ENCODE results near the gene SAMD4A.

Gene SAMD4A

DNA sequence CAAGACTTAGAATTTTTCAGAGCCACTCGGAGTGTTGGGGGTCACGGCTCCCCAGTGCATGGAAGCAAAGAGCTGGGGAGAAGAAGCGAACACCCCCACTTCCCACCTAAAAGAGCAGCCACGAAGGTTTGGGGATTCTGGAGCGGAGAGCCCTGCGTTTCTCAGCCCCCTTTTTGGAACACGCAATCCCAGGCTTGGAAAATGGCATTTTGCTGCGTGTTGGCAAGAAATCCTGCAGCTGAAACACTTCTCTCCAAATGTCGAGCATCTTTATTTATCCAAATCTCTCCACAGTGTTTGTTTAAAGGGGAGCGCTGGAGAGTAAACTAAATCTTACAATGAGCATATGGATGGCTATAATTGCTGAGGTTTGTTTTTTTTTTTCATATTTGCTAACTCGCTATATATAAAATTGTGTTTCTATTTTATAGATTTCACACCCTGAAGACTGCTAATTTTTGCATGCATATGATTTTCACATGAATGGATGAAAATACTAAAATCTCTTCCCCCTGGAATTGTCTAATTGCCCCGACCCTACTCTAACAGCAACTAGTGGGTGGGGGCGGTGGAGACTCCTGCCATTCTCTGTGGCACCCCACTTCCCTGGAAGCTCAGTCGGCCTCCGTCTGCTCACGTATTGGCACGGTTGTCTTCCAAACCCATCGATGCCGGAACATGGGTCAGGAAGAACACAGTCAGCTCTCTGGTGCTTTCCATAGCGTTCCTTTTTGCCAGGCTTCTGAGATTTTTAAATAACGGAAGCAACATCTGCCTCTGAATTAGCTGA lies 215.2 kb downstream of the SAMD4A start:
- no peak for DNase-seq (ENCODE audit: low spot score)
- Histone ChIP-seq H3K9me3 (ENCODE audit: severe bottlenecking) (no peaks in the 10 kb centered on the region), H3K4me3 (ENCODE audit: severe bottlenecking) (no peak overlapping the region), H3K27me3 (ENCODE audit: insufficient read depth, poor library complexity, severe bottlenecking) (no peaks in the 10 kb centered on the region), H3K27ac (ENCODE audit: poor library complexity, severe bottlenecking) (no peak overlapping the region), H3K4me1 (ENCODE audit: insufficient read depth, poor library complexity, severe bottlenecking) (no peaks in the 10 kb centered on the region), H3K36me3 (ENCODE audit: low read depth) (peaks cover 79% of the 10 kb centered on the region)
- TF ChIP-seq, protein P1, sequence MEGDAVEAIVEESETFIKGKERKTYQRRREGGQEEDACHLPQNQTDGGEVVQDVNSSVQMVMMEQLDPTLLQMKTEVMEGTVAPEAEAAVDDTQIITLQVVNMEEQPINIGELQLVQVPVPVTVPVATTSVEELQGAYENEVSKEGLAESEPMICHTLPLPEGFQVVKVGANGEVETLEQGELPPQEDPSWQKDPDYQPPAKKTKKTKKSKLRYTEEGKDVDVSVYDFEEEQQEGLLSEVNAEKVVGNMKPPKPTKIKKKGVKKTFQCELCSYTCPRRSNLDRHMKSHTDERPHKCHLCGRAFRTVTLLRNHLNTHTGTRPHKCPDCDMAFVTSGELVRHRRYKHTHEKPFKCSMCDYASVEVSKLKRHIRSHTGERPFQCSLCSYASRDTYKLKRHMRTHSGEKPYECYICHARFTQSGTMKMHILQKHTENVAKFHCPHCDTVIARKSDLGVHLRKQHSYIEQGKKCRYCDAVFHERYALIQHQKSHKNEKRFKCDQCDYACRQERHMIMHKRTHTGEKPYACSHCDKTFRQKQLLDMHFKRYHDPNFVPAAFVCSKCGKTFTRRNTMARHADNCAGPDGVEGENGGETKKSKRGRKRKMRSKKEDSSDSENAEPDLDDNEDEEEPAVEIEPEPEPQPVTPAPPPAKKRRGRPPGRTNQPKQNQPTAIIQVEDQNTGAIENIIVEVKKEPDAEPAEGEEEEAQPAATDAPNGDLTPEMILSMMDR (IDR thresholded peaks at IDR 0.05; ENCODE audit: poor library complexity, severe bottlenecking) = no peak
- no peak for ATAC-seq (ENCODE audit: low read depth)

DNA sequence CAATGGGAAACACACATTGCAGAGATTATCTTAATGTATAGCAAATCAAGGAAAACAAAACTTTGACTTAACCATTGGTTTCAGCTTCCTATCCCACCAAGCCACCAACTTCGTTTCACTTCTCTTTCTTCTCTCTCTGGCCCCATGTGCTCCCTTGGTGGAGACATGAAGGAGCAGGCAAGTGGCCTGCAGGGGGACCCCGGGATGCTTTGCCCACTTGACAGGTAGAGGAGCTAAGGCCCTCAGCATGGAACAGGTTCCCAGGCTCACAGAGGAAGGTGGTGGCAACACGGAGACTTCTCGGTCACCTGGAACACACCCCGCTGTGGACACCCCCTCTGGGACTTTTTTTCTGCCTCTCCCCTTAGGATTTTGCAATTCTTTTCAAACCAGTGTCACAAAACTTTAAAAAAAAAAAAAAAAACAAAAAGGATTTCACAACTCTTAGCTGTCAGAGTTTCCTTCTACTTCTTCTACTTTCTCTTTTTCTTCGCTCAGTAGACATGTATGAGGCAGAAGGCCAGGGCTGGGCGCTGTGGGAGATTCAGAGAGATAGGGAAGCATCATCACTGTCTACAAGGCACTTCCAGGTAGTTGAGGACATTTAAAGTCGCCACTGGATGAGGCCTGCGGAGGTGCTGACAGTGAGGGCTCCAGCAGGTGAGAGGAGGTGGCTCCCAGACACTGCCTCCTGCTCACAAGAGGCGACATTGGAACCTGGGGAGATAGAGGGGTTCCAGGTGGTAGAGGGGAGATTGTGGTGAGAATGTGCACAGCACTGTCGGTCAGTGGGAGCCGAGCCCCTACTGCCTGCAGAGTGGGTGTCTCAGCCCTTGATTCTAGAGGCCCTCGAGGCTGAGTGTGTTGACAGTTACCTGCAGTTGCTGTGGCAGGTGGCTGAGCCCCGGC lies 216.1 kb downstream of the SAMD4A start:
- ATAC-seq (ENCODE audit: low read depth) = no peak
- H3K27ac ChIP-seq (ENCODE audit: poor library complexity, severe bottlenecking) = no peak overlapping the region
- TF ChIP-seq, protein P1 (IDR thresholded peaks at IDR 0.05; ENCODE audit: poor library complexity, severe bottlenecking) = no peak
- peaks cover 78% of the 10 kb centered on the region for H3K36me3 ChIP-seq (ENCODE audit: low read depth)
- no peak for DNase-seq (ENCODE audit: low spot score)
- H3K4me1 ChIP-seq (ENCODE audit: insufficient read depth, poor library complexity, severe bottlenecking) = no peaks in the 10 kb centered on the region
- no peaks in the 10 kb centered on the region for H3K27me3 ChIP-seq (ENCODE audit: insufficient read depth, poor library complexity, severe bottlenecking)
- H3K9me3 ChIP-seq (ENCODE audit: severe bottlenecking) = no peaks in the 10 kb centered on the region
- no peak overlapping the region for H3K4me3 ChIP-seq (ENCODE audit: severe bottlenecking)

DNA sequence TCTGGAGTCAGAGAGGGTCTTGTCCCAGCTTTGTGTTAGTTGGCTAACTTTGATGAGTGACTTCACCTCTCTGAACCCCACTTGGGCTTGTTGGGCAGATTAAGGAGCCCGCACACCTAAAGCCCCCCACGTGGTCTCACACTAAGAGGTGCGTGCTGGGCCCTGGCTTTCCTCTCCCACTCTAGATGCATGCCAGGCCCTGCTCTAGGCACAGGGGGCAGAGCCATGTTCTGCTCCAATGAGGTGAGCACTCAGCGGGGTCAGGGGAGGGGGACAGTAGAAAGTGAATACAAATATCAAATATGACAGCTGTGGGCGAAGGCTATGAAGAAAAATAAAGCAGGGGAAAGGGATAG lies 216.7 kb downstream of the SAMD4A start:
- TF ChIP-seq, protein P1 (IDR thresholded peaks at IDR 0.05; ENCODE audit: poor library complexity, severe bottlenecking) = no peak

DNA sequence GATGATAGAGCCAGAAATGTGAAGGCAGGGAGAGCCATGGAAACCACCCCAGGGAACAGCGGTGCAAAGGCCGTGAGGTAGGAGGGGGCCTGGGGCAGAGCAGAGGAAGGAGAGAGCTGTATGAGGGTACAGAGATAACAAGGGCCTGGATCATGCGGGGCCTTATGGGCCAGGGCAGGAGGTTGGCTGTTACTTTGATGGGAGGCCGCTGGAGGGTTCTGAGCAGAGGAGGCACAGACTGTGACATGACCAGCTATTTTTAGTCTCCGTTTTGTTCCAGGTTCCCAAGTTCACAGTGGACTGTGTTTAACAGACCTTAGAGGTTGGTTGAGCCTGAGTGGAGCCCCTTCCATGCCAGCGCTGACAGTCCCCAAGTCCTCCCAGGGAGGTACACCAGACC lies 217.1 kb downstream of the SAMD4A start:
- no peak overlapping the region for H3K27ac ChIP-seq (ENCODE audit: poor library complexity, severe bottlenecking)
- H3K9me3 ChIP-seq (ENCODE audit: severe bottlenecking) = no peaks in the 10 kb centered on the region
- H3K36me3 ChIP-seq (ENCODE audit: low read depth) = peaks cover 77% of the 10 kb centered on the region
- no peaks in the 10 kb centered on the region for H3K27me3 ChIP-seq (ENCODE audit: insufficient read depth, poor library complexity, severe bottlenecking)
- no peaks in the 10 kb centered on the region for H3K4me1 ChIP-seq (ENCODE audit: insufficient read depth, poor library complexity, severe bottlenecking)
- no peak overlapping the region for H3K4me3 ChIP-seq (ENCODE audit: severe bottlenecking)
- DNase-seq (ENCODE audit: low spot score) = no peak
- TF ChIP-seq, protein P1 (IDR thresholded peaks at IDR 0.05; ENCODE audit: poor library complexity, severe bottlenecking) = no peak
- no peak for ATAC-seq (ENCODE audit: low read depth)

More for the DNA sequence above, 216.7 kb downstream of the SAMD4A start:
- Histone ChIP-seq H3K27ac (ENCODE audit: poor library complexity, severe bottlenecking) (no peak overlapping the region), H3K9me3 (ENCODE audit: severe bottlenecking) (no peaks in the 10 kb centered on the region), H3K27me3 (ENCODE audit: insufficient read depth, poor library complexity, severe bottlenecking) (no peaks in the 10 kb centered on the region), H3K4me3 (ENCODE audit: severe bottlenecking) (no peak overlapping the region), H3K36me3 (ENCODE audit: low read depth) (peaks cover 77% of the 10 kb centered on the region), H3K4me1 (ENCODE audit: insufficient read depth, poor library complexity, severe bottlenecking) (no peaks in the 10 kb centered on the region)
- no peak for ATAC-seq (ENCODE audit: low read depth)
- no peak for DNase-seq (ENCODE audit: low spot score)

Data from RWPE2 (cell line).